H9 (cell line): ENCODE measurements around the gene CREB3L4. TPM values are rescaled to one million over a fixed set of nuclear protein-coding genes. Genes with fewer than 3 reads are reported as not detected.
A peak's percentile ranks its signal among the peaks of the same experiment; 100 is the strongest.

ENCODE experiments used
- DNase-seq: peaks from one replicate; pipeline ENCODE4 v3.0.0-alpha.2; 2017
- H2AFZ ChIP-seq: one replicate; pipeline ENCODE4 v1.6.1; 2013; ENCODE audit warnings: mild to moderate bottlenecking, low read length, control low read depth, moderate library complexity
- H2AK5ac ChIP-seq: 2 replicates; pipeline ENCODE4 v1.6.1; 2013; ENCODE audit warnings: low read length, control low read depth, mixed read lengths; ENCODE audit not compliant: insufficient read length
- H2BK120ac ChIP-seq: one replicate; pipeline ENCODE4 v1.6.1; 2013; ENCODE audit warnings: low read depth, mild to moderate bottlenecking, low read length, control low read depth, inconsistent platforms; ENCODE audit not compliant: poor library complexity, severe bottlenecking
- H2BK12ac ChIP-seq: 2 replicates; pipeline ENCODE4 v1.6.1; 2013; ENCODE audit warnings: low read length, control low read depth, mixed read lengths, low read depth; ENCODE audit not compliant: insufficient read length
- H2BK15ac ChIP-seq: 2 replicates; pipeline ENCODE4 v1.6.1; 2013; ENCODE audit warnings: low read depth, low read length, control low read depth
- H2BK20ac ChIP-seq: one replicate; pipeline ENCODE4 v1.6.1; 2013; ENCODE audit warnings: low read depth, mild to moderate bottlenecking, low read length, control low read depth, inconsistent platforms; ENCODE audit not compliant: poor library complexity, severe bottlenecking
- H2BK5ac ChIP-seq: 2 replicates; pipeline ENCODE4 v1.6.1; 2013; ENCODE audit warnings: low read length, control low read depth, mixed read lengths; ENCODE audit not compliant: insufficient read length
- H3K14ac ChIP-seq: 2 replicates; pipeline ENCODE4 v1.6.1; 2013; ENCODE audit warnings: low read length, control low read depth; ENCODE audit not compliant: insufficient read depth
- H3K18ac ChIP-seq: 2 replicates; pipeline ENCODE4 v1.6.1; 2013; ENCODE audit warnings: low read depth, mild to moderate bottlenecking, mixed read lengths, low read length, control low read depth; ENCODE audit not compliant: insufficient read length
- H3K23ac ChIP-seq: 2 replicates; pipeline ENCODE4 v1.6.1; 2013; ENCODE audit warnings: low read length, control low read depth, mixed read lengths, low read depth; ENCODE audit not compliant: insufficient read length
- H3K23me2 ChIP-seq: 2 replicates; pipeline ENCODE4 v1.6.1; 2013; ENCODE audit warnings: low read depth, mild to moderate bottlenecking, mixed read lengths, low read length, control low read depth; ENCODE audit not compliant: insufficient read length, poor library complexity, severe bottlenecking
- H3K27ac ChIP-seq: 2 replicates; pipeline ENCODE4 v1.5.1; 2013; ENCODE audit warnings: low read length, control low read depth, mixed read lengths, low read depth; ENCODE audit not compliant: insufficient read length
- H3K27me3 ChIP-seq: 2 replicates; pipeline ENCODE4 v1.6.1; 2013; ENCODE audit warnings: low read length, control low read depth, inconsistent platforms; ENCODE audit not compliant: insufficient read depth
- H3K4ac ChIP-seq: 2 replicates; pipeline ENCODE4 v1.6.1; 2013; ENCODE audit warnings: low read depth, mild to moderate bottlenecking, control low read depth, inconsistent platforms, low read length, moderate library complexity
- H3K4me1 ChIP-seq: 2 replicates; pipeline ENCODE4 v1.6.1; 2013; ENCODE audit warnings: low read length, control low read depth, inconsistent platforms; ENCODE audit not compliant: insufficient read depth
- H3K4me2 ChIP-seq: 2 replicates; pipeline ENCODE4 v1.6.1; 2013; ENCODE audit warnings: low read length, control low read depth, mixed read lengths; ENCODE audit not compliant: insufficient read length, insufficient read depth
- H3K56ac ChIP-seq: 2 replicates; pipeline ENCODE4 v1.6.1; 2013; ENCODE audit warnings: low read depth, mild to moderate bottlenecking, mixed read lengths, low read length, control low read depth; ENCODE audit not compliant: insufficient read length
- H3K79me1 ChIP-seq: 2 replicates; pipeline ENCODE4 v1.6.1; 2013; ENCODE audit warnings: low read depth, mild to moderate bottlenecking, moderate library complexity, low read length, control low read depth, inconsistent platforms; ENCODE audit not compliant: insufficient read depth, poor library complexity, severe bottlenecking
- H3K79me2 ChIP-seq: 2 replicates; pipeline ENCODE4 v1.6.1; 2013; ENCODE audit warnings: low read length, control low read depth, inconsistent platforms; ENCODE audit not compliant: insufficient read depth
- H3K9ac ChIP-seq: 2 replicates; pipeline ENCODE4 v1.6.1; 2013; ENCODE audit warnings: low read length, control low read depth, mixed read lengths; ENCODE audit not compliant: insufficient read length; ENCODE audit errors: extremely low read depth
- H3K9me3 ChIP-seq: one replicate; pipeline ENCODE4 v1.6.1; 2013; ENCODE audit warnings: low read depth, low read length, inconsistent platforms; ENCODE audit not compliant: control insufficient read depth
- H3T11ph ChIP-seq: one replicate; pipeline ENCODE4 v1.6.1; 2013; ENCODE audit warnings: mild to moderate bottlenecking, low read length, control low read depth, inconsistent platforms
- H4K20me1 ChIP-seq: one replicate; pipeline ENCODE4 v1.6.1; 2013; ENCODE audit not compliant: control insufficient read depth, insufficient read length, insufficient read depth
- H4K5ac ChIP-seq: 2 replicates; pipeline ENCODE4 v1.6.1; 2013; ENCODE audit warnings: low read depth, mild to moderate bottlenecking, mixed read lengths, low read length, control low read depth; ENCODE audit not compliant: insufficient read length
- H4K8ac ChIP-seq: replicated peaks from 2 replicates; pipeline ENCODE4 v1.6.1; 2013; ENCODE audit warnings: low read length, control low read depth, mixed read lengths, low read depth; ENCODE audit not compliant: insufficient read length
- H4K91ac ChIP-seq: 2 replicates; pipeline ENCODE4 v1.6.1; 2013; ENCODE audit warnings: low read depth, mild to moderate bottlenecking, moderate library complexity, mixed read lengths, low read length, control low read depth; ENCODE audit not compliant: insufficient read length
- H3K27ac Mint-ChIP-seq, 3 experiments: 2 replicates in 2 of 3; 3 replicates in 1 of 3; pipeline ENCODE4 v1.8.0; 2020 to 2021; ENCODE audit warnings: mixed read lengths in 3 of 3, mild to moderate bottlenecking in 1 of 3, moderate library complexity in 1 of 3
- H3K27me3 Mint-ChIP-seq: 2 replicates; pipeline ENCODE4 v1.8.0; 2021; ENCODE audit warnings: low read depth, mild to moderate bottlenecking, moderate library complexity, mixed read lengths
- H3K36me3 Mint-ChIP-seq, 3 experiments: 2 replicates in 2 of 3; 3 replicates in 1 of 3; pipeline ENCODE4 v1.8.0; 2020 to 2021; ENCODE audit warnings: low read depth in 3 of 3, mixed read lengths in 3 of 3; ENCODE audit not compliant: insufficient read depth in 1 of 3
- H3K4me1 Mint-ChIP-seq, 2 experiments: 2 replicates each; pipeline ENCODE4 v1.8.0; 2020; ENCODE audit warnings: mixed read lengths in 2 of 2
- H3K4me3 Mint-ChIP-seq, 2 experiments: 2 replicates in 1 of 2; 3 replicates in 1 of 2; pipeline ENCODE4 v1.8.0; 2020 to 2021; ENCODE audit warnings: mild to moderate bottlenecking in 2 of 2, mixed read lengths in 2 of 2, moderate library complexity in 1 of 2
- H3K9me3 Mint-ChIP-seq, 2 experiments: 2 replicates in 1 of 2; 3 replicates in 1 of 2; pipeline ENCODE4 v1.8.0; 2020; ENCODE audit warnings: mild to moderate bottlenecking in 2 of 2, mixed read lengths in 2 of 2, moderate library complexity in 1 of 2
- WGBS: extraction: QIAGEN DNeasy Blood & Tissue Kit; methylation state at CpG from one replicate; pipeline ENCODE4 v1.1.7; 2013; ENCODE audit warnings: missing lambda C conversion rate, low lambda C conversion rate, mixed read lengths; ENCODE audit not compliant: insufficient read length; ENCODE audit errors: extremely low coverage; 5-methylcytosine and 5-hydroxymethylcytosine counted together
- total RNA-seq: library from RNA; stranded (reverse); gene quantifications from 2 replicates; pipeline ENCODE4 v1.2.1, GENCODE V29; 2021
- TF ChIP-seq, protein P1 (sequence below): fragments of 200-600 bp; sonication (generic); conservative IDR thresholded peaks from 3 replicates; pipeline ENCODE4 v1.8.0; 2021; ENCODE audit warnings: antibody characterized with exemption, mild to moderate bottlenecking

Gene CREB3L4
- total RNA-seq, 1 experiment from 2014 or later, result 27.6 TPM

GRCh38 chr1:153958111-153958960, 9.4 kb upstream of the CREB3L4 start, which contains the start of gene CRTC2:
TSS of gene CRTC2 (minus strand) at chr1:153958612. CDS start at chr1:153958497, 115 bp downstream.
- no peaks in the 10 kb centered on the region; a peak in 1 of 5 replicates for H3K9me3 Mint-ChIP-seq
- peak within 1 kb of the TSS; percentile 99 to 100 for H3K4me3 Mint-ChIP-seq
- peak within 1 kb of the TSS; percentile 98 for H3K4me2 ChIP-seq
- TF ChIP-seq, protein P1, sequence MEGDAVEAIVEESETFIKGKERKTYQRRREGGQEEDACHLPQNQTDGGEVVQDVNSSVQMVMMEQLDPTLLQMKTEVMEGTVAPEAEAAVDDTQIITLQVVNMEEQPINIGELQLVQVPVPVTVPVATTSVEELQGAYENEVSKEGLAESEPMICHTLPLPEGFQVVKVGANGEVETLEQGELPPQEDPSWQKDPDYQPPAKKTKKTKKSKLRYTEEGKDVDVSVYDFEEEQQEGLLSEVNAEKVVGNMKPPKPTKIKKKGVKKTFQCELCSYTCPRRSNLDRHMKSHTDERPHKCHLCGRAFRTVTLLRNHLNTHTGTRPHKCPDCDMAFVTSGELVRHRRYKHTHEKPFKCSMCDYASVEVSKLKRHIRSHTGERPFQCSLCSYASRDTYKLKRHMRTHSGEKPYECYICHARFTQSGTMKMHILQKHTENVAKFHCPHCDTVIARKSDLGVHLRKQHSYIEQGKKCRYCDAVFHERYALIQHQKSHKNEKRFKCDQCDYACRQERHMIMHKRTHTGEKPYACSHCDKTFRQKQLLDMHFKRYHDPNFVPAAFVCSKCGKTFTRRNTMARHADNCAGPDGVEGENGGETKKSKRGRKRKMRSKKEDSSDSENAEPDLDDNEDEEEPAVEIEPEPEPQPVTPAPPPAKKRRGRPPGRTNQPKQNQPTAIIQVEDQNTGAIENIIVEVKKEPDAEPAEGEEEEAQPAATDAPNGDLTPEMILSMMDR, result no peak
- H4K91ac ChIP-seq, result no peak within 1 kb of the TSS
- peaks cover 27 to 45% (median 31%) of the 10 kb centered on the region in 3 experiments for H3K36me3 Mint-ChIP-seq
- no peaks in the 10 kb centered on the region for H3K4me1 ChIP-seq
- peak within 1 kb of the TSS; percentile 5 for H3K27ac ChIP-seq
- peak; percentile 99 for DNase-seq
- no peak within 1 kb of the TSS for H3T11ph ChIP-seq
- peaks cover 21% of the 10 kb centered on the region for H3K23me2 ChIP-seq
- H3K27me3 ChIP-seq, result no peaks in the 10 kb centered on the region
- peak within 1 kb of the TSS; percentile 72 for H3K14ac ChIP-seq
- no peak within 1 kb of the TSS for H2BK12ac ChIP-seq
- no peak within 1 kb of the TSS for H2BK15ac ChIP-seq
- peak within 1 kb of the TSS; percentile 95 to 99 (median 99) for H3K27ac Mint-ChIP-seq
- H2AFZ ChIP-seq, result no peak within 1 kb of the TSS
- no peak within 1 kb of the TSS for H3K23ac ChIP-seq
- no peak within 1 kb of the TSS for H2BK120ac ChIP-seq
- no peaks in the 10 kb centered on the region for H3K9me3 ChIP-seq
- H3K79me2 ChIP-seq, result peaks cover 45% of the 10 kb centered on the region
- no peak within 1 kb of the TSS for H2AK5ac ChIP-seq
- peak within 1 kb of the TSS; percentile 61 for H3K18ac ChIP-seq
- H3K9ac ChIP-seq, result peak within 1 kb of the TSS; percentile 93
- H4K5ac ChIP-seq, result no peak within 1 kb of the TSS
- no peak within 1 kb of the TSS for H2BK5ac ChIP-seq
- H3K27me3 Mint-ChIP-seq, result no peaks in the 10 kb centered on the region
- no peak within 1 kb of the TSS for H3K56ac ChIP-seq
- WGBS, result no CpG with 5 or more reads among the region's 75 CpGs
- H4K8ac ChIP-seq, result no peak within 1 kb of the TSS
- peaks cover 21% of the 10 kb centered on the region for H3K79me1 ChIP-seq
- no peak within 1 kb of the TSS for H2BK20ac ChIP-seq
- peaks cover 35 to 46% of the 10 kb centered on the region in 2 experiments for H3K4me1 Mint-ChIP-seq
- no peak within 1 kb of the TSS for H3K4ac ChIP-seq
- H4K20me1 ChIP-seq, result no peaks in the 10 kb centered on the region
